ENCODE data around the gene ARL2.

Gene ARL2

GRCh38 chr11:65008873-65009272, 5.1 kb upstream of the ARL2 start:
- Histone ChIP-seq H3K4me1 (ENCODE audit: low read length) (peaks cover 6% of the 10 kb centered on the region), H3K27me3 (ENCODE audit: low read depth, low read length) (no peaks in the 10 kb centered on the region), H3K27ac (ENCODE audit: low read length) (no peak overlapping the region), H3K4me3 (ENCODE audit: low read length) (no peak overlapping the region), H4K20me1 (ENCODE audit: insufficient read depth, low read length) (no peaks in the 10 kb centered on the region), H3K36me3 (replicated peaks; ENCODE audit: low read depth, low read length) (no peaks in the 10 kb centered on the region), H3K9ac (ENCODE audit: low read length) (no peak overlapping the region), H3K4me2 (ENCODE audit: low read length) (no peak overlapping the region), H2AFZ (ENCODE audit: low read depth, low read length) (no peak overlapping the region), H3K79me2 (ENCODE audit: low read length) (no peaks in the 10 kb centered on the region), H3K9me3 (ENCODE audit: insufficient read depth, low read length) (no peaks in the 10 kb centered on the region)
- TF ChIP-seq EZH2phosphoT487 (IDR thresholded peaks at IDR 0.05; ENCODE audit: low read depth) = no peak
- TF ChIP-seq, protein P1, sequence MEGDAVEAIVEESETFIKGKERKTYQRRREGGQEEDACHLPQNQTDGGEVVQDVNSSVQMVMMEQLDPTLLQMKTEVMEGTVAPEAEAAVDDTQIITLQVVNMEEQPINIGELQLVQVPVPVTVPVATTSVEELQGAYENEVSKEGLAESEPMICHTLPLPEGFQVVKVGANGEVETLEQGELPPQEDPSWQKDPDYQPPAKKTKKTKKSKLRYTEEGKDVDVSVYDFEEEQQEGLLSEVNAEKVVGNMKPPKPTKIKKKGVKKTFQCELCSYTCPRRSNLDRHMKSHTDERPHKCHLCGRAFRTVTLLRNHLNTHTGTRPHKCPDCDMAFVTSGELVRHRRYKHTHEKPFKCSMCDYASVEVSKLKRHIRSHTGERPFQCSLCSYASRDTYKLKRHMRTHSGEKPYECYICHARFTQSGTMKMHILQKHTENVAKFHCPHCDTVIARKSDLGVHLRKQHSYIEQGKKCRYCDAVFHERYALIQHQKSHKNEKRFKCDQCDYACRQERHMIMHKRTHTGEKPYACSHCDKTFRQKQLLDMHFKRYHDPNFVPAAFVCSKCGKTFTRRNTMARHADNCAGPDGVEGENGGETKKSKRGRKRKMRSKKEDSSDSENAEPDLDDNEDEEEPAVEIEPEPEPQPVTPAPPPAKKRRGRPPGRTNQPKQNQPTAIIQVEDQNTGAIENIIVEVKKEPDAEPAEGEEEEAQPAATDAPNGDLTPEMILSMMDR (IDR thresholded peaks at IDR 0.05; ENCODE audit: low read depth, low read length) = no peak

DNA sequence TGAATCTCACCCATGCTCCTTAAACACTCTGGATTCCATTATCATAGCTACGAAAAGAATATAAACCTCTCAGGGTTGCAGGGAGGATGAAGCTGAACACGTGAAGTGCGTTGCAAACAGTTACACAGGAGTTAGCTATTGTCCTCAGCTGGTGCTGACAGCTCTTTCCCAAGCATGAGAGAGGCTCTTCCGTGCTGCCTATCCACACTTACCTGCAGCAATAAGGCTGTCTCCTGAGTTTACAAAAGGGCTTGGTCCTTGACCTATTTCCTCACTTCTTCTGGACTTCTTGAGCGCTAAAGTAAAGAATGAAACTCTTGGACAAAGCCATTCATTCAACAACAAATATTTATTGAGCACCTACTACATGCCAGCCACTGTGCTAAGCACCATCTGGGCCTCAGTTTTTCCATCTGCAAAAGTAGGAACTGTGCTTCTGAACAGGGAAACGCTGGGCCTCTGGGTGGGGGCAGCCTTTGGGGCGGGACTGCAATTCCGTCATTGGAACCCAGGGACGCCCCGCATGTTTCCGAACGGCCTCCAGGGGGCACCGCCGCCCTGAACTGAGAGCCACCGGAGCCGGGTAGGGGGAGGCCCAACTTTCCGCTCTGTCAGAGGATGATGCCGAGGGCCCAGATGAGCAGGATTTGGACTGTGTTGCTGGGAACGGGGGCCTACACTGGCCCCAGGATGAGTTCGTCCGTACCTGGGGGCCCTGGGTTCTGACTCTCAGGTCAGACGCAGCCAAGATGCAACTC, 651 bp upstream of the ARL2 start:
- H3K4me3 ChIP-seq (ENCODE audit: low read length) = peak overlapping the region; percentile 88
- peak overlapping the region; percentile 89 for H3K4me2 ChIP-seq (ENCODE audit: low read length)
- H3K4me1 ChIP-seq (ENCODE audit: low read length) = peaks cover 12% of the 10 kb centered on the region
- TF ChIP-seq, protein P1 (IDR thresholded peaks at IDR 0.05; ENCODE audit: low read depth, low read length) = peak; percentile 72
- TF ChIP-seq EZH2phosphoT487 (IDR thresholded peaks at IDR 0.05; ENCODE audit: low read depth) = no peak
- peaks cover 30% of the 10 kb centered on the region for H3K79me2 ChIP-seq (ENCODE audit: low read length)
- no peaks in the 10 kb centered on the region for H4K20me1 ChIP-seq (ENCODE audit: insufficient read depth, low read length)
- peaks cover 19% of the 10 kb centered on the region for H3K36me3 ChIP-seq (replicated peaks; ENCODE audit: low read depth, low read length)
- H2AFZ ChIP-seq (ENCODE audit: low read depth, low read length) = peak overlapping the region; percentile 96
- no peaks in the 10 kb centered on the region for H3K27me3 ChIP-seq (ENCODE audit: low read depth, low read length)
- H3K27ac ChIP-seq (ENCODE audit: low read length) = peak overlapping the region; percentile 92
- no peaks in the 10 kb centered on the region for H3K9me3 ChIP-seq (ENCODE audit: insufficient read depth, low read length)
- peak overlapping the region; percentile 98 for H3K9ac ChIP-seq (ENCODE audit: low read length)

DNA sequence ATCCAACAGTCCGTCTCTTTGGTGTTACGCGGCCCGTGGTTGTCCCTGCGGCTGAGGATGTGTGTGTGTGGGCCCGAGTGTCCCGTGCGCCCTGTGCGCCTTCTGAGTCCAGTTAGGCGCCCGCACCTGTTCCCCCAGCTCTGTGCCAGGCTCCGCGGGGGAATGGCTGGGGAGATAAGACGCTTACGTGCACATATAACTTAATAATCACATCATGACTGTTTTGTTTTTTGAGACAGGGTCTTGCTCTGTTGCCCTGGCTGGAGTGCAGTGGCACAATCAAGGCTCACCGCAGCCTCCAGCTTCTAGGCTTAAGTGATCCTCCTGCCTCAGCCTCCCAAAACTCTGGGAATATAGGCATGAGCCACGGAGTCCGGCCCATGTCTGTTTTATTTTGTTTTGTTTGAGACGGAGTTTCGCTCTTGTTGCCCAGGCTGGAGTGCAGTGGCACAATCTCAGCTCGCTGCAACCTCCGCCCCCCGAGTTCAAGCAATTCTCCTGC, 817 bp downstream of the ARL2 start:
- H3K27ac ChIP-seq (ENCODE audit: low read length) = peak overlapping the region; percentile 92
- H3K9ac ChIP-seq (ENCODE audit: low read length) = peak overlapping the region; percentile 98
- H3K79me2 ChIP-seq (ENCODE audit: low read length) = peaks cover 30% of the 10 kb centered on the region
- peaks cover 12% of the 10 kb centered on the region for H3K4me1 ChIP-seq (ENCODE audit: low read length)
- H3K27me3 ChIP-seq (ENCODE audit: low read depth, low read length) = no peaks in the 10 kb centered on the region
- TF ChIP-seq, protein P1 (IDR thresholded peaks at IDR 0.05; ENCODE audit: low read depth, low read length) = no peak
- TF ChIP-seq EZH2phosphoT487 (IDR thresholded peaks at IDR 0.05; ENCODE audit: low read depth) = no peak
- no peaks in the 10 kb centered on the region for H4K20me1 ChIP-seq (ENCODE audit: insufficient read depth, low read length)
- H3K9me3 ChIP-seq (ENCODE audit: insufficient read depth, low read length) = no peaks in the 10 kb centered on the region
- H3K4me3 ChIP-seq (ENCODE audit: low read length) = peak overlapping the region; percentile 88
- peak overlapping the region; percentile 89 for H3K4me2 ChIP-seq (ENCODE audit: low read length)
- H3K36me3 ChIP-seq (replicated peaks; ENCODE audit: low read depth, low read length) = peaks cover 26% of the 10 kb centered on the region
- H2AFZ ChIP-seq (ENCODE audit: low read depth, low read length) = peak overlapping the region; percentile 96

DNA sequence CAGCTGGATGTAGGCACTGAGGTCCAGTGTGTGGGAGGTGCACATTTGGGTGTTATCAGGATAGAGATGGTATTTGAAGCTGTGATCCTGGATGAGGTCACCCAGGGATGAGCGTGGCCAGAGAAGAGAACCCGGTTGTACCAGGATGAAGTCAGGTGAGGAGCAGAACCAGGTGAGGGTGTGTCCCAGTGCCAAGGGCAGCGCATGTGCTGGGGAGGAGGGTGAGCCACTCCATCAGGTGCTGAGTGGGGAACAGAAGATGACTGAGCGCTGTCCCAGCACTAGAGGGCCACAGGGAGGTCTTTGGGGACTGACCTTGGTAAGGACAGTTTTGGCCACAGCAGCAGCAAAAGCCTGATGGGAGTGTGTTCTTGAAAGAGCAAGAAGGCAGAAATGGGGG, 2.7 kb downstream of the ARL2 start:
- no peaks in the 10 kb centered on the region for H3K27me3 ChIP-seq (ENCODE audit: low read depth, low read length)
- H3K36me3 ChIP-seq (replicated peaks; ENCODE audit: low read depth, low read length) = peaks cover 33% of the 10 kb centered on the region
- H3K4me3 ChIP-seq (ENCODE audit: low read length) = no peak overlapping the region
- no peaks in the 10 kb centered on the region for H3K9me3 ChIP-seq (ENCODE audit: insufficient read depth, low read length)
- peaks cover 12% of the 10 kb centered on the region for H3K4me1 ChIP-seq (ENCODE audit: low read length)
- no peaks in the 10 kb centered on the region for H4K20me1 ChIP-seq (ENCODE audit: insufficient read depth, low read length)
- TF ChIP-seq EZH2phosphoT487 (IDR thresholded peaks at IDR 0.05; ENCODE audit: low read depth) = no peak
- TF ChIP-seq, protein P1 (IDR thresholded peaks at IDR 0.05; ENCODE audit: low read depth, low read length) = no peak; the same call in 1 of the 2 replicates
- H2AFZ ChIP-seq (ENCODE audit: low read depth, low read length) = no peak overlapping the region
- H3K79me2 ChIP-seq (ENCODE audit: low read length) = peaks cover 30% of the 10 kb centered on the region
- no peak overlapping the region for H3K4me2 ChIP-seq (ENCODE audit: low read length)
- H3K9ac ChIP-seq (ENCODE audit: low read length) = no peak overlapping the region
- no peak overlapping the region for H3K27ac ChIP-seq (ENCODE audit: low read length)

All from OCI-LY3 (cell line).